ENCODE data around the gene CYP2S1.

DNA sequence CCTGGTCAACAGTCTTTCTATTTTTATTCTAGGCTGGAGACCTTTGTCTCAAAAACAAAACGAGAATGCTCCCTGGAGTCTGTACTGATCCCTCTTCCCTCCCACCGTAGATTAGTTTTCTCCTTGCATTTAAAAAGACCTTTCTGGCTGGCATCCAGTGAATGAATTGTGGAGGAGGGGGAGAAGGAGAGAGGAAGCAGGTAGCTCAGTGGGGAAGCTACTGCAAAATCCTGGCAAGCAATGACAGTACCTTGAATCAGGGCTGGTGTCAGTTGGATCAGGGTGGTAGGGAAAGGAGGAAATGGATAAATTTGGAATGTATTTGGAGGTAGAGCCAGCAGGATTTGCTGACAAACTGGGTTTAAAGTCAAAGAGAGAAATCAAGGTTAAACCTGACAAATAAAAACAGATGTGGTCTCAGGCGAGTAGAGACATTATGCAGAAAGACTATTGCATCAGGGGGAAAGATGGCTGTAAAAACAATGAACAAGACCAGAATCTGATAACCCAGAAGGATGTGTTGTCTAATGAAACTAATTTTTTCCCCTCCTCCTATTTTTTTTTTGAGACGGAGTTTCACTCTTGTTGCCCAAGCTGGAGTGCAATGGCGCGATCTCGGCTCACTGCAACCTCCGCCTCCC, 3.5 kb upstream of the CYP2S1 start:
- TF ChIP-seq POLR2A (IDR thresholded peaks at IDR 0.05; ENCODE audit: low read length) (no peak), GATA1 (IDR thresholded peaks at IDR 0.05; ENCODE audit: low read depth, low read length) (no peak)

All from erythroblast (primary cell).